Stimulated activated CD4-positive, alpha-beta T cell treated with anti-CD3 and anti-CD28 coated beads, Interleukin-15, amount 100 ng/mL, for 24 hours (primary cell): ENCODE results near the gene ZNF777.
"Not testable (repeated sequence)": the region's sequence is repeated elsewhere in the genome, so short reads cannot be mapped to it uniquely, and the experiment has no call there.

Experiments
- DNase-seq: peaks from one replicate; pipeline ENCODE4 v3.0.0-alpha.2; 2020

The ZNF777 gene

DNA sequence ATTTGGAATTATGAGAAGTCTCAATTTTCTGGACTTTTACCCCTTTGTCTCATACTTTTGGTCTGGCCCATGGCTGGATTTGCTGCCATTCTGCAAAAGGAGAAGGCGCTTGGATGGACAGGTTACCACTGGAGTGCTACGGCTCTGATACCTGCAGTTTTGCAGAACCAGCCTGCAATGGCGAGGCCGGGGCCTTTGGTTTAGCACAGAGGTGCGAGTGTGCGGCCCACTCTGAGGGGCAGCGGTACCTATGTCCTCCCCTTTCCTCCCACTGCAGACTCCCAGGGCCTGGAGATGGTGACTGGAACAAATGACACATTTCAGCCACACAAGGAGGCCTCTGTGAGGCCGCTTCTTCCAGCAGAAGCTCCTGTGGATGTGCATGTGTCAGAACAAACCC lies 11.9 kb downstream of the ZNF777 start:
- DNase-seq: no peak

DNA sequence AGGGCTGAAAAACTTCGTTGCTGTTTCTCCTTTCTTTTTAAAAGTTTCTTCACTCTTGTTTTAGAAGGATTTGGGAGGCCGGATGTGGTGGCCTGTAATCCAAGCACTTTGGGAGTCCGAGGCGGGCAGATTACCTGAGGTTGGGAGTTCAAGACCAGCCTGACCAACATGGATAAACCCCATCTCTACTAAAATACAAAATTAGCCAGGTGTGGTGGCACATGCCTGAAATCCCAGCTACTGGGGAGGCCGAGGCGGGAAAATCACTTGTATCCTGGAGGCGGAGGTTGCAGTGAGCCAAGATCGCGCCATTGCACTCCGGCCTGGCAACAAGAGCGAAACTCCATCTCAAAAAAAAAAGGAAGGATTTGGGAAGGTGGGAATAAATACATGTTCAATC lies 14.8 kb downstream of the ZNF777 start:
- DNase-seq: not testable (repeated sequence)

DNA sequence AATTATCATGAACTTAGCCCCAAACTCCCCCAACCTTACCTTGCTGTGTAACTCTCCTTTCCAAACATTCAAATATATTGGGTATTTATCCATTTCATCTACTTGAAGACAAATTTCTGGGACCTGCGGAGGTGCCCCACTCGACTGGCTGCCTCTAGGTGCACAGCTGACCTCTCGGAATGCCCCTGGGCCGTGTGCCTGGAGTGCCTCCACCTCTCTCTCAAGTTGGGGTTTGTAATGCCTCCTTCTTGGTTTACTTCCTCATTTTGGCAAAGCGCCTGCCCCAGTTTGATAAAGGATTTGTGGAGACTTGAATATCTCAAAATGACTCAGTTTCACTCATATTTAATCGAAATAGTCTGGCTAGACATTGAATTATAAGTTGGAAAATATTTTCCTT lies 16.6 kb downstream of the ZNF777 start:
- no peak for DNase-seq

DNA sequence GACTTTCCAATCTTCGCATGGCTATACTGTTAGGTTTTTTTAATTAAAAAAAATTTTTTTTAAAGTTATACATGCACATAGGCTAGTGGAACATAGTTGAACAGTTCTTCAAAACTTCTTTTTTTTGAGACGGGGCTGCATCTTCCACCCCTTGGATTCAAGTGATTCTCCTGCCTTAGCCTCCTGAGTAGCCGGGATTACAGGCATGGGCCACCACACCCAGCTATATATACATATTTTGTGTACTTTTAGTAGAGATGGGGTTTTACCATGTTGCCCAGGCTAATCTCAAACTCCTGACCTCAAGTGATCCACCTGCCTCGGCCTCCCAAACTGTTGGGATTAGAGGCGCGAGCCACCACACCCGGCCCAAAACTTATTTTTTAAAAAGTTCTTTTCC lies 17.3 kb downstream of the ZNF777 start:
- DNase-seq: no peak

DNA sequence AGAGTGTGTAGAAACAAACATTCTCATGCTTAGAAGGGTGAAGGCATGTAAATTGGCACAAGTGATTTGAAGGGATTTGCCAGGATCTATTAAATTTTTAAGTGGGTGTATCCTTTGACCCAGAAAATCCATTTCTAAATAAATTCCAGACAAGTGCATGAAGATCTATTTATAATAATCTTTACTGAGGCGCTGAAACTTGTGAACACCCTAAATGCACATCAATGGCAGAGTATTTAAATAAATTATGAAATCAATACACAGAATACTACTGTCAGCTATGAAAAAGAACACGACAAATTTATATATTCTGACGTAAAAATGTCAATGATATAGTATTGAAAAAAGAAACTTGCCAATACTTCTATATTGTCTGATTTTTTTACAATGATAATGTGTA lies 17.9 kb downstream of the ZNF777 start:
- no peak for DNase-seq

DNA sequence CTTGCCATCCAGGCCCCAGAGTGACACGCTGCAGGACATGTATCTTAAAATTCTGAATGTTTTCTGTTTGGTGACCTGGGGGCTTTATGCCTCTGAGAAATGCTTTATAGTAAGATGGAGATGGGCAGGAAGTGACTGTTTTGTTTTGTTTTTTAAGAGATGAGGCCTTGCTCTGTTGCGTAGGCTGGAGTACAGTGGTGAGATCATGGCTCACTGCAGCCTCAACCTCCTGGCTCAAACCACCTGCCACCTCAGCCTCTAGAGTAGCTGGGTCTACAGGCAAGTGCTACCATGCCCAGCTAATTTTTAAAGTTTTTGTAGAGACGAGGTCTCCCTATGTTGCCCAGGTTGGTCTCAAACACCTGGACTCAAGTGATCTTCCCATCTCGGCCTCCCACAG lies 20.6 kb downstream of the ZNF777 start:
- peak; percentile 19 for DNase-seq

DNA sequence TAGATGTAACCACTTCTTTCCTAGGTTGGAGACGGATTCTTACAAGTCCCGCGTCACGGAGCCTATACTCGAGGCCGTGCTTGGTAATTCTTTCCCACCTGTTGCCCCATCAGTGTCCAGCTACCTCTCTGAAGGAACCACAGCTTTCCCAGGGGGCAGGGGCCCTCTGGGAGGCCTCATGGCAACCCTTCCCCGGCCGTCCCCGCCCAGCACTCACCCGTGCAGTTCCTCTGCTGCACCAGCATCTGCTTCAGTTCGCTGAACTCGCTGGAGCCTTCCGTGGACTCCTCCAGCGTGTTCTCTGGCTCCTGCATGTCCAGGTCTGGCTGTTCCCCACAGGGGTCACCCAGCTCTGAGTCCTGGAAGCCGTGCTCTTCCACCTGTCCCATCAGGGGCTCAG lies 24.5 kb downstream of the ZNF777 start:
- no peak for DNase-seq

DNA sequence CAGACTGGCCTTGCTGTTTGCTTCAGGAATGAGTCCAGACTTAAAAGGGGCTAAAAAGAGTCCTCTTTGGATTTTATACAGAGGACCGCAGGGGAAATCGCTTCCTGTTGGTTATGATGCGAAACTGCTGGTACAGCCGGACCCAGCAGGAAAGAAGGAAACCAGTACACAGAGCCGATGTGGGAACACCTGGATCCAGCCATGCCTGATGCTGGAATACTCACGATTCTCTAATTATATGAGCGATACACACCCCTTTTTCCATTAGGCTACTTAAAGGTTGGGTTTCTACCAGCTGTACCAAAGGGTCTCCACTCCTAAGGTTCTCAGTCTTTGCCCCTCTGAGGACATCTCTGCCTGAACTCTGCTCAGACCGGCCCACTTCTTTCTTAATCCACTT lies 27.7 kb downstream of the ZNF777 start:
- DNase-seq: no peak

DNA sequence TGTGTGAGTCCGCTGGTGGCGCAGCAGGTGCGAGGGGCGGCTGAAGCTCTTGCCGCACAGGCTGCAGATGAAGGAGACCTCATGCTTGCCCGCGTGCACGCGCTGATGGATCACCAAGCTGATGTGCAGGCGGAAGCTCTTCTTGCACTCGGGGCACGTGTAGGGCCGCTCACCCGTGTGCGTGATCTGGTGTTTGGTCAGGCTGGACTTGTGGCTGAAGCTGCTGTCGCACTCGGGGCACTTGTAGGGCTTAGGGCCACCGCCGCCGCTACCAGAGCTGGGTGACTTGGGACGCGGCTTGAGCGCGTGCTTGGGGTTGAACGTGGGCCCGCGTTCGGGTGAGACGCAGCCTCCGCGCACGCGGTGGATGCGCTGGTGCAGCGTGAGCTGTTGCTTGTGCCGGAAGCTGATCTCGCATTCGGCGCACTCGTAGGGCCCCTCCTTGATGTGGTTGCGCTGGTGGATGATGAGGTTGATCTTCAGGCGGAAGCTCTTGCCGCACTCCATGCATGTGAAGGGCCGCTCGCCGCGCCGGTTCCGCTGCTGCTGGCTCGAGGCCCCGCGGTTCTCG lies 28.7 kb downstream of the ZNF777 start:
- no peak for DNase-seq

DNA sequence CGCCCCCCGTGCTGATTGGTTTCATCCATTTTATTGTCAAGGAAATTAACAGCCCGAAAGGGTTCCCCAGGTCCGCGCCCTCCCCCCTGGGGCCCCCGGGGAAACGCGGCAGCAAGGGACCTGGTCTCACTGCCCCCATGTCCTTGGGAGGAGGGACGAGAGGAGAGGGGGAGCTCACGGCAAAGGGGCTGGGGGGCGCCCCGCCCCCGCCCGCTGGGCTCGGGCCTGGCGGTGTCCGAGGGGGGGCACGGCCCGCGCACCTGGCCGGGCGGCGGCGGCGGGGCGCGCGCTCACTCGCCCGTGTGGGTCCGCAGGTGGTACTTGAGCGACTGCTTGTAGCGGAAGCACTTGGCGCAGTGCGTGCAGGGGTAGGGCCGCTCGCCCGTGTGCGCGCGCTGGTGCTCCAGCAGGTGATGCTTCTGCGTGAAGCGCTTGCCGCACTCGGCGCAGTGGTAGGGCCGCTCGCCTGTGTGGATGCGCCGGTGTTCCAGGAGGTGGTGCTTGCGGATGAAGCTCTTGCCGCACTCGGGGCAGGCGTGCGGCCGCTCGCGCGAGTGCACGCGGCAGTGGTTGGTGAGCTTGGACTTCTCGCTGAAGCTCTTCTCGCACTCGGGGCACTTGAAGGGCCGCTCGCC lies 29.3 kb downstream of the ZNF777 start:
- no peak for DNase-seq

DNA sequence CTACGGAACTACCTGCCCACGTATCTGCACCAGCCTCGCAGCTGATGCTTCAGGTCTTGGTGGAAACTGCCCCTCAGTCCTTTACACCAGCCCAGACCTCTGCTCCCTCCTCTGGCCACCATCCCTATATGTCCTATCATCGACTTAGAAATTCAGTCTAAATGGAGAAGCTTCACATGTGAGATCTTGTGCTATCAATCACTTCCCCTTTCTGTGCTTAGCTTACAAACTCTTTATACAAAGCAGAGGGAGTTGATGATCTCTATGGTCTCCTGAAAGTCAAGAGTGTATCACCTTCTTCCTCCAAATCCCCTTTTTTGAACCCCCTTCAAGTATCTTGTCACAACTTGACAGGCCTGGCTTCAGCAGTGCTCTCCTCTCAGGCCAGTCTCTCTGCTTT lies 30.7 kb downstream of the ZNF777 start:
- no peak for DNase-seq

DNA sequence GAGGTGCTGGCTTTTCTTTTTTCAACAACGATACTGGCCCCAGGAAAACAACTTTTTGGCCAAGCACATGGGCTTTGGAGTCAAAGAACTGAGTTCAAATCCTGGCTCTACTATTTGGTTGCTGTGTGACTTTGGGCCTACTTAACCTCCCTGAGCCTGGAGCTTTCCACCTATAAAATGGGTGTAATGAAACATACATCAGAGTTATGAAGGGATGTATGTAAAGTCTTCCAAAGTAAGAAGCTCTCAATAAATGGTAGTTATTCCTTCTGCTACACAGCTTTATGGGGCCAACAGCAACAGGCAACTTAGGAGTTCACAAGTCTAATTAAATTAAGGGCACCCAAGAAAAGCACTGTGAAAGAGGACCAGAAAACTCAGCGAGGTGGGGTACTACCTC lies 33.0 kb downstream of the ZNF777 start:
- DNase-seq: no peak

DNA sequence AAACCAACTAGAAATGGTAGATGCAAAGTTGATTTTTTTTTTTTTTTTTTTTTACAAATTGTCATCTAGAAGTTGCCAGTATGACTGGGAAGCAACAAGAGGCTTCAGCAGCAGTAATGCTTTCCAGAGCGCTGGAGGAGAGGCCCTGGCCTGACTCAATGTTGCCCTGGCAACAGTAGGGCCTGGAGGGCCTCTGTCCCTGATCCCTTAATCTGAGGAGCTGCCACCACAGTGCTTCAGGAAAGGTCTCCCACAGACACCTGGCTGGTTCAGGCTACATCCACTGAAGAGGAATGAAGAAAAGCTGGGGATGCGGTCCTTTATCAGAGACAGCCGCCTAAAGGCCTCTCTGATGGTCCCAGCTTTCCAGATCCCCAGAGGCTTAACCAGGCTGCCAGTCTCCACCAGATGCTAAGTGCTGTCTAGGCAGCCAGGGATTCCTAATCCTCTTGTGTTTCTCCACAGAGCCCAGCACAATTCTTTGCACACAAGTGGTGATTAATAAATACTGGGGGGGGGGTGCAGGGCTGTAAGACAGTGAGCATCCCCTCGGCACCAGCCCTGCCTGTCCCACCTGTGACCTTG lies 33.7 kb downstream of the ZNF777 start:
- DNase-seq: no peak

DNA sequence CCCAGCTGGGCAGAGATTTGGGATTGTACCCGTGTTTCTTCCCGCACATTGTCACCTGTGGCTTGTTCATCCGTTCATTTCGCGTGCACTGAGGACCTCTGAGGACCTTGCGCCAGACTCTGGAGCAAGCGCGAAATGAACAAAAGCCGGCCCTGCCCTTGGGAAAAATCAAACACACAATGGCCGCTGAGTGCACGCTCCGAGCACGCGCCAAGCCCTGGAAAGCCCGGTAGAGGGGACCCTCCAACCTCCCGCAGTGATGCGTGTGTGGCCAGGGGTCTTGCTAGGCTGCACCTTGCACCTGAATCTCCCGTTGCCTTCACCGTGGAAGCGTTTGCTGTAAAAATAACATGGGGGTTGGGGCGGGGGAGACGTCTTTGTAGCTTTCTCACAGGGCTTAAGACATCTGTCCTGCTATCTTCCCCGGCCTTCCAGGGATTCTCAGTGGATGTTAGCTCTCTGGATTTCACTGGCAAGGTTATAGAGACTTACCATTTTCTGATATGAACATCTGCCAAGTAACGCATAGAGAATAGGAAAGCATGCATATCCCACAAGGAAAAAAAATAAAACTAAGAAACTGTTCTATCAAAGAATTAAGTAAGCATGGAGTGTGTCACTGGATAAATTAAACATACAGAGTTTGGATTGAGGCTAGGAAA lies 37.3 kb downstream of the ZNF777 start:
- no peak for DNase-seq

DNA sequence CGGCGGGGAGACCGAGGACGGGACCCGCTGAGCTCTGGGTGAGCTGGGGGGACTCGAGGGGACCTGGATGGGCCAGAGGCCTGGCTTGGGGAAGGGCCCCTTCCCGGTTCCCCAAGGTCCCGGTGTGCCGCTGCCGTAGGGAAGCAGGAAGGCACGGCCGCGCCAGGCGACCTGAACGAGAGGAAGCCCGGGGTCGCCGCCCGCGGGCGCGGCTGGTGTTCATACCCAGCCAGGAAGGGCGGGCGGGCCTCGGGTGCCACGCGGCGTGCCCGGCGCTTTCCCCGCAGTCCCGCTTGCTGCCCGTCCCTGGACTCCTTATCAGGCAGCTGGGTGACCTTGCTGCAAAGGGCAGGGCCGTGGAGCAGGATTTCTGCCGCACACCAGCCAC lies 38.0 kb downstream of the ZNF777 start:
- peak; percentile 45 for DNase-seq

DNA sequence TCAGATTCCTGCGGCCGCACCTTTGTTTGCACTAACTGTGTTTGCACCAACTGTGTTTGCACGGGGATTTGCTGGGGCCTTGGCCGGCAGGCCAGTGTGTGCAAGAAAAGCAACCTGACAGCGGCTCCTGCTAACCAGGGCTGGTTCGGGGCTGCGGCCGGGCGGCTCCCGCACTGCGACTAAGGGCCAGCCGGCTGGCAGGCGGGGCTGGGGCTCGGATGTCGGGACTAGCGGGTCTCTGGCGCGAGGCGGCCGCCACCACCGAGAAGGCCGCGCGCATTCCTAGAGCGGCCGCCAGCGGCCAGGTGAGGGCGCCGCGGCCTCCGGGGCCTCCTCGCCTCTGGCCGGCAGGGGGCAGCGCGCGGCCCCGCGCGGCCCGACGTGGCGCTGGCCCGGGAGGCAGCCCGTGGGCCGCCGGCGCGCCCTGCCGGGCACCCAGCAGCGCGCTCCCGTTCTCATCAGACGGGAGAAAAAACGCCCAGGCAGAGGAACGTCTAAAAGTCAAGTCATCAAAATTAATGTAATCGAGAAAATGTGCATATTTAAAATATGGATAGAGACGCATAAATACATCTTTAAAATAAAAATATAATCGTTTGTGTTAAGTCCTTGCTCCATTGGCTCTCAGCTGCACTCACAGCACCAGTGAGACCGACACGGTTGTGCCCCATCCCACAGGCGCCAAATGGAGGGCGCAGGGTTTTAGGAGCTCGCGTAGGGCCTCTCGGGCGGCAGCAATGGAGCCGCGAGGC lies 38.5 kb downstream of the ZNF777 start:
- DNase-seq: peak; percentile 79

DNA sequence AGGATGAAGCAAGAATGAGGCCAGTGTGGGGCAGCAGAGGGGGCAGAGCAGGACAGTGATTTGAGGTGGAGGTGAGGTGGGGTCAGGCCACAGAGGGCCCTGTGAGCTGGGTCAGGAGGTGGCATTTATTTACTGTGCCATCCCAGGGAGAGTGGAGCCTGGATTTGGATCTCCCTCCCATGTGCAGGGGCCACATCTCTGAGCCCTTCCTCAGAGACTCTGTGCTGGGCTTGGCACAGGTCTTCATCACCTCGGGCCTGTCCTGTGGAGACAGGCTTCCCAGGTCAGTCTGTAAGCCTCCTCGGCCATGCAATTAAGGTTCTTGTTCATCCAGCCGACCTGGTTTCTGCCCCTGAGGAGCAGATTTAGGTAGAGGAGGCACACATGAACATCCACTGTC lies 40.9 kb downstream of the ZNF777 start:
- DNase-seq: no peak

DNA sequence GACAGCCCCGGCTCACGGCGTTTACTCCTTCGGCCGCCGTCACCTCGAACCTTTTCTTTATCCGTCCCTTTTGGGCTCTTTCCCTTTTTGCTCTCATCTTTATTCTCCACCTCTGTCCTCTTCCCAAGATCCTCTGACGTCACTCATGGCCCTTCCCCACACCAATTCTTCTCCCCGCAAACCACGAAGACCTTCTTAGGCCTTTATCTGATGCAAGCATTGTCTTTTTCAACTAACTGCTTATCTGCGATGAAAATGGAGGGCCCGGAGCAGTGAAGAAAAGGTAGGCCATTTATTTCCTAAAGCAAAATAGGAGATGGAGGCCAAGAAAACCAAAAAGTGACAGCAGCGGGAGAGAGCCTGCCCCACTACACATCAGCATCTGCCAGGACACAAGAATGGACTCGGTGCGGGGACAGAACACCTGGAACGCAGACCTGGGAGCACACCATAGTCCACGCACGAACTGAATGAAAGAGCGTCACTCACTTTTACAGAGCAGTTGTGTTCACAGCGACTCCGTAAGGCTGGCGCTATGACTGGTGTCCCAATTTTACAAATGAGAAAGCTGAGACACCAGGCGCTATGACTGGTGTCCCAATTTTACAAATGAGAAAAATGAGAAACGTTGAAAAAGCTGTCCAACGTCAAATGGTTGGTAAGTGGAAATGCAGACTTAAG lies 45.3 kb downstream of the ZNF777 start:
- no peak for DNase-seq

DNA sequence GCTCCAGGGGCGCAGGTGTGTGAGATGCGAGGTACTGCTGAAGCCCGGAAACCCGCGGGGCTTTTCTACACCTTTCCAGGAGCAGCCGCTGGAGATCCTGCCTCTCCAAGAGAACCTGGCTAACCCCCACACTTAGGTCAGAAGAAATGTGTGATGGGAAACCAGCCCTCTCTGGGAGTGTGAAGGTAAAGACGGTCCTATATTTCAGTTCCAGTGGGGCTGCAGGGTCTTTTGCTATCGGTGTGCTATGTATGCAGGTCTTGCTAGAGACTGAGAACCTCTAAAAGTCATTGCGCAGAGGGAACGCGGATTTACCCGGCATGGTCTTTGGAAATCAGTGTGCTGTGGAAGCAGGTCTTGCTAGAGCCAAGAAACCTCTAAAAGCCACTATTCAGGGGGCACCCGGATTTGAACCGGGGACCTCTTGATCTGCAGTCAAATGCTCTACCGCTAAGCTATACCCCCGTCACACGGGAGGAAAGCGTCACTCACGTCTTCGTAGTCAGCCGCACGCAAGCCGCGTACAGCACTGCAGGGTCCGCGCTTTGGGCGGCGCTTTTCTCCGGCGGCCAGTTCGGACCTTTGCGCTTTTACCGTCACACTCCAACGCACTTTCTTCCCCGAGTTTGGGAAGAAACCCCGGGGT lies 46.0 kb downstream of the ZNF777 start:
- peak; percentile 74 for DNase-seq

DNA sequence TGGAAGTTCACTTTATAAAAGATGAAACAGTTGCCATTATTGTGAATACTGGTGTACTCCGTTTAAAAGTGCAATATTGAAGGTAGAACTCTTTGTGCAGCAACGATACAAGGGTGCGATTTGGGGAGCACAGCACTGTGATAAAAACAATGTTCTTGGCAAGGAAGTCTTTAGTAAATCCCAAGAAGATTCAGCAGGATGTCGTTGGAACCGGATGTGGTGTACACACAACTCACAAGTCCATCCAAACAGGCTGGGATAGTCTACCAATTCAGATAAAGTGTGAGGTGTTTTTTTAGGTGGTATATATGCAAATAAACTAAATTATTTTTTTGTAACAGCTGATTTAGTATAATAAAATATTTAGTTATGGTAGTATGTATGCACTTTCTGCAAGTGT lies 46.7 kb downstream of the ZNF777 start:
- DNase-seq: no peak

DNA sequence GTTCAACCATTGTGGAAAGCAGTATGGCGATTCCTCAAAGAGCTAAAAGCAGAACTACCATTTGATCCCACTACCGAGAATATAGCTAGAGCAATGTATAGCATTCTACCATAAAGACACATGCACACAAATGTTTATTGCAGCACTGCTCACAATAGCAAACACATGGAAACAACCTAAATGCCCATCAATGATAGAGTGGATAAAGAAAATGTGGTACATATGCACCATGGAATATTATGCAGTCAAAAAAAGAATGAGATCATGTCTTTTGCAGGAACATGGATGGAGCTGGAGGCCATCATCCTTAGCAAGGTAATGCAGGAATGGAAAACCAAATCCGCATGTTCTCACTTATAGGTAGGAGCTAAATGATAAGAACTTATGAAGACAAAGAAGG lies 47.8 kb downstream of the ZNF777 start:
- not testable (repeated sequence) for DNase-seq

DNA sequence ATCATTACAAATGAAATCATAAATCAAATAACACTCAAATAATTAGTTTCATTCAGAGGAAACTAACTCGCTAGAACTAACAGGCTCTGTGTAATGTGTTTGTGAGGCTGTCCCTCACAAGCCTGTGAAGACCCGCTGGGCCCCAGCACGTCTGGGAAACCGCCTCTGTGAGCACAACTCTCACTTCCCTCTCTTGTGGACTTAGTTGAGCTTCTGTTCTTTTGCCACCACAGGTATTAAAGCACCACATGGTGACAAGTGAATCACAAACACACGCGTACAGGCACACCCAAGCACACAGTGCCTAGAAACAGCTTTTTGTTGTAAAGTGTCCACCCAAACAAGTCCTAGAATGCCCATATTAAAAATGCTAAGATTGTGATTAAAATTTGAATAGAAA lies 51.0 kb downstream of the ZNF777 start:
- no peak for DNase-seq

DNA sequence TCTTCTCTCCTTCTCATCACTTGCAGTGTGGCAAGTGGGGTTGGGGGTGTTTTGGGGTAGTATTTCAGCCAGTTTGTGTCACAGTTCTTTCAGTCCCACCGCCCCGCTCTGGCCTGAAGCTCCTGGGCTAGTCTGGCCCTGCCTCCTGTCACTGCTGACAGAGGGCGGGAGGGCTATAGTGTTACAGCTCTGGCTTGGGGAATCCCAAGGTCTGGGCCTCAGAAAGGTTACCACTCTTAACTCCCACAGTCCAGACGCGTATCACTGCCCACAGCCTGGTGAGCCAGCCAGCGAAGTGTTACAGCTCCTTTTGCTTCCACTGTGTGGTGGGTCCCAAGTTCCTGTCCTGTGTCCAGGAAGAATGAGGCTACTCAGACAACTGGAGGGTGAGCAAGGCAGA lies 56.0 kb downstream of the ZNF777 start:
- DNase-seq: no peak
